Measurements from ENCODE around the gene PKHD1. TPM values are rescaled to one million over a fixed set of nuclear protein-coding genes. Genes with fewer than 3 reads are reported as not detected.

The PKHD1 gene
- total RNA-seq, 1 donor from 2014 or later = 1.3 TPM

- Mint-ChIP-seq H3K27ac (no peak overlapping the region), H3K27me3 (peaks cover 2% of the 10 kb centered on the region), H3K4me1 (ENCODE audit: low read depth) (no peaks in the 10 kb centered on the region), H3K36me3 (ENCODE audit: insufficient read depth) (no peaks in the 10 kb centered on the region), H3K4me3 (ENCODE audit: low read depth) (no peak overlapping the region), H3K9me3 (ENCODE audit: low read depth) (no peaks in the 10 kb centered on the region)
- no peak for TF ChIP-seq CTCF (IDR thresholded peaks at IDR 0.05; ENCODE audit: unreplicated experiment)
- DNase-seq (ENCODE audit: low spot score, unreplicated experiment) = no peak
Measured at GRCh38 chr6:51568771-51569170, 518.6 kb downstream of the PKHD1 start.

GRCh38 chr6:51565472-51565871 is 521.9 kb downstream of the PKHD1 start:
- no peaks in the 10 kb centered on the region for H3K36me3 Mint-ChIP-seq (ENCODE audit: insufficient read depth)
- H3K4me1 Mint-ChIP-seq (ENCODE audit: low read depth) = no peaks in the 10 kb centered on the region
- H3K4me3 Mint-ChIP-seq (ENCODE audit: low read depth) = no peak overlapping the region
- no peak for DNase-seq (ENCODE audit: low spot score, unreplicated experiment)
- no peak for TF ChIP-seq CTCF (IDR thresholded peaks at IDR 0.05; ENCODE audit: unreplicated experiment)
- H3K27ac Mint-ChIP-seq = no peak overlapping the region
- H3K27me3 Mint-ChIP-seq = peaks cover 2% of the 10 kb centered on the region
- H3K9me3 Mint-ChIP-seq (ENCODE audit: low read depth) = no peaks in the 10 kb centered on the region

Other genes starting within 250 kb of the PKHD1 start
- not detected in 2 replicates for gene IL17A, start 98.8 kb upstream of the PKHD1 start, total RNA-seq
- not detected in 2 replicates for gene IL17F, start 156.9 kb upstream of the PKHD1 start, total RNA-seq
- gene MCM3, start 197.1 kb upstream of the PKHD1 start, total RNA-seq = 118 and 121 TPM in 2 replicates